Endothelial cell of umbilical vein (primary cell): ENCODE data around the gene IL17RD. TPM values are rescaled to one million over a fixed set of nuclear protein-coding genes. Genes with fewer than 3 reads are reported as not detected.

Experiments used
- BruUV-seq: library from RNA; stranded (reverse); fragments of 400-500 nt; replicated peaks from 2 replicates; lab custom pipeline; 2021; lab: Mats Ljungman, UMichigan
- CTCF ChIA-PET: fragments of 300-600, 350-600 bp; sonication (Branson Sonifier 250); formaldehyde crosslinking; loops from one replicate; lab custom pipeline; 2021; ENCODE audit warnings: antibody characterized with exemption, inconsistent platforms; lab: Charles Lee
- POLR2A ChIA-PET: fragments of 300-600, 350-600 bp; sonication (Branson Sonifier 250); formaldehyde crosslinking; loops from one replicate; lab custom pipeline; 2021; ENCODE audit warnings: antibody characterized with exemption, inconsistent platforms; lab: Charles Lee
- DNase-seq: peaks from one replicate; pipeline ENCODE4 v3.0.0-alpha.2; 2011; ENCODE audit warnings: low read depth, low spot score
- FAIRE-seq: peaks from 2 replicates; lab custom pipeline; 2011; peaks lifted over from hg19 to GRCh38; lab: Jason Lieb, UNC
- H2AFZ ChIP-seq: 2 replicates; pipeline ENCODE4 v1.6.0; 2012; ENCODE audit warnings: low read depth, low read length, control low read depth, inconsistent platforms
- H3K27ac ChIP-seq: 2 replicates; pipeline ENCODE4 v1.5.1; 2011; ENCODE audit warnings: low read depth, mild to moderate bottlenecking, control low read depth, low read length, moderate library complexity; ENCODE audit not compliant: insufficient read depth
- H3K27me3 ChIP-seq, 2 experiments: 2 replicates each; pipeline versions ENCODE4 v1.6.0 to v1.6.1; 2011; ENCODE audit warnings: low read length in 2 of 2, mixed read lengths in 1 of 2; ENCODE audit not compliant: control insufficient read depth in 2 of 2, insufficient read depth in 2 of 2
- H3K36me3 ChIP-seq, 2 experiments: 2 replicates in 1 of 2; 3 replicates in 1 of 2; pipeline ENCODE4 v1.5.1; 2011; ENCODE audit warnings: low read length in 2 of 2, mild to moderate bottlenecking in 1 of 2, moderate library complexity in 1 of 2; ENCODE audit not compliant: control insufficient read depth in 2 of 2, insufficient read depth in 2 of 2; ENCODE audit errors: extremely low read depth in 1 of 2
- H3K4me1 ChIP-seq: 3 replicates; pipeline ENCODE4 v1.5.1; 2011; ENCODE audit warnings: mild to moderate bottlenecking, low read length; ENCODE audit not compliant: control insufficient read depth, insufficient read depth; ENCODE audit errors: extremely low read depth
- H3K4me2 ChIP-seq: 2 replicates; pipeline ENCODE4 v1.6.1; 2011; ENCODE audit warnings: low read length, control low read depth, mixed read lengths; ENCODE audit not compliant: insufficient read depth
- H3K4me3 ChIP-seq, 3 experiments: fragments of 200-600 bp in 1 of 3; sonication (generic), shearing (Covaris generic) in 1 of 3; replicated peaks in 1 of 3; 2 replicates each; pipeline ENCODE4 v1.5.1; 2011 to 2016; ENCODE audit warnings: control low read depth in 3 of 3, low read length in 3 of 3, mild to moderate bottlenecking in 2 of 3, inconsistent platforms in 1 of 3, low read depth in 1 of 3, moderate library complexity in 1 of 3; ENCODE audit not compliant: insufficient read depth in 1 of 3
- H3K79me2 ChIP-seq: 2 replicates; pipeline ENCODE4 v1.6.0; 2012; ENCODE audit warnings: low read length, inconsistent platforms; ENCODE audit not compliant: control insufficient read depth, insufficient read depth
- H3K9ac ChIP-seq: replicated peaks from 2 replicates; pipeline ENCODE3; 2011; ENCODE audit warnings: low read length, control low read depth; ENCODE audit not compliant: insufficient read depth; ENCODE audit errors: extremely low read depth
- H3K9me1 ChIP-seq: replicated peaks from 3 replicates; pipeline ENCODE4 v1.6.0; 2011; ENCODE audit warnings: mild to moderate bottlenecking, low read length; ENCODE audit not compliant: control insufficient read depth, insufficient read depth; ENCODE audit errors: extremely low read depth
- H3K9me3 ChIP-seq: replicated peaks from 2 replicates; pipeline ENCODE4 v1.5.1; 2012; ENCODE audit warnings: low read length, inconsistent platforms; ENCODE audit not compliant: control insufficient read depth, insufficient read depth
- H4K20me1 ChIP-seq: replicated peaks from 2 replicates; pipeline ENCODE3; 2011; ENCODE audit warnings: mild to moderate bottlenecking, low read length; ENCODE audit not compliant: control insufficient read depth, insufficient read depth; ENCODE audit errors: extremely low read depth
- EZH2 ChIP-seq: IDR thresholded peaks from 2 replicates; pipeline ENCODE4 v1.6.1; 2012; ENCODE audit warnings: borderline replicate concordance, low read depth, mild to moderate bottlenecking, moderate library complexity, low read length, inconsistent platforms; ENCODE audit not compliant: severe bottlenecking
- FOS ChIP-seq: IDR thresholded peaks from 2 replicates; pipeline ENCODE4 v1.6.1; 2011; ENCODE audit warnings: mild to moderate bottlenecking, low read length, moderate library complexity, borderline replicate concordance; ENCODE audit not compliant: insufficient read depth
- GATA2 ChIP-seq: IDR thresholded peaks from 2 replicates; pipeline ENCODE4 v1.7.0; 2011; ENCODE audit warnings: low read depth, mild to moderate bottlenecking, moderate library complexity, mixed read lengths, low read length; ENCODE audit not compliant: insufficient read length, insufficient read depth
- JUN ChIP-seq: IDR thresholded peaks from 2 replicates; pipeline ENCODE4 v1.6.1; 2011; ENCODE audit warnings: borderline replicate concordance, low read depth; ENCODE audit not compliant: insufficient read length, insufficient read depth
- MYC ChIP-seq: IDR thresholded peaks from one replicate; pipeline ENCODE4 v1.6.1; 2011; ENCODE audit warnings: mild to moderate bottlenecking, low read depth, low read length
- POLR2A ChIP-seq: IDR thresholded peaks from 2 replicates; pipeline ENCODE4 v1.6.1; 2012; ENCODE audit warnings: low read depth, mild to moderate bottlenecking, control low read depth, low read length
- POLR2AphosphoS5 ChIP-seq: IDR thresholded peaks from 2 replicates; pipeline ENCODE4 v1.6.1; 2012; ENCODE audit warnings: low read depth, mild to moderate bottlenecking, control low read depth, low read length, moderate library complexity; ENCODE audit not compliant: insufficient read depth
- dilution Hi-C: fragments of 300-500 bp; cut with MboI; formaldehyde crosslinking; loops from one replicate; pipeline ENCODE4 v1.15.0; 2019; ENCODE audit warnings: low sequenced_read_pairs; ENCODE audit not compliant: extremely low pct_ligation_motif_present
- intact Hi-C: fragments of 100-400 bp; cut with micrococcal nuclease; formaldehyde crosslinking; loops from one replicate; pipeline ENCODE4 v1.10.0; 2022
- polyA plus RNA-seq, 4 experiments: library from polyadenylated mRNA; depleted of rRNA in 3 of 4; stranded (reverse) in 3 of 4; unstranded in 1 of 4; fragments of >200 nt; gene quantifications; 2 replicates each; pipeline versions ENCODE4 v1.2.1 to v1.2.3, GENCODE V29; 2011 to 2012; ENCODE audit warnings: missing spikeins in 1 of 4
- total RNA-seq: library from RNA; stranded (reverse); gene quantifications from 2 replicates; pipeline ENCODE4 v1.2.3, GENCODE V29; 2021
- TF ChIP-seq, protein P1 (sequence below): IDR thresholded peaks from 2 replicates; pipeline ENCODE4 v1.6.1; 2011; ENCODE audit not compliant: insufficient read depth, insufficient read length
- TF ChIP-seq, protein P2 (sequence below), 2 donors: IDR thresholded peaks; 1 replicate in 1 of 2; 2 replicates in 1 of 2; pipeline ENCODE4 v1.5.1; 2011; ENCODE audit warnings: low read length in 2 of 2, mild to moderate bottlenecking in 2 of 2, moderate library complexity in 2 of 2, control low read depth in 1 of 2, inconsistent platforms in 1 of 2, low read depth in 1 of 2; ENCODE audit not compliant: insufficient read depth in 1 of 2; ENCODE audit errors: extremely low read depth in 1 of 2

The IL17RD gene
- total and polyA plus RNA-seq, 2 donors (not counting 3 experiments of a cell fraction or from before 2014, with no cell fraction given), result 0.36 to 0.93 TPM

- H3K4me1 ChIP-seq, result peaks cover 9% of the 10 kb centered on the region
- no peak overlapping the region for H3K4me3 ChIP-seq
- H3K27me3 ChIP-seq, result peaks cover 58 to 64% of the 10 kb centered on the region in 2 experiments
- intact Hi-C loops, result no loop called here
- no peak overlapping the region for H2AFZ ChIP-seq
- DNase-seq (no peak), FAIRE-seq (no peak)
- no peaks in the 10 kb centered on the region for H4K20me1 ChIP-seq
- BruUV-seq, result no TSS peak
- H3K9ac ChIP-seq, result no peak overlapping the region
- no peak overlapping the region for H3K27ac ChIP-seq
- TF ChIP-seq POLR2AphosphoS5, result no peak
- no peaks in the 10 kb centered on the region for H3K79me2 ChIP-seq
- H3K9me3 ChIP-seq, result no peaks in the 10 kb centered on the region
- ChIA-PET POLR2A (interaction anchor here (0.5 kb wide), 1 partner anchor 33 kb away, joined by 3 read pairs; no protein-coding TSS in a partner anchor), CTCF (interaction anchor here (0.6 to 0.9 kb wide), 2 partner anchors 27 to 63 kb away, joined by 3 read pairs; no protein-coding TSS in a partner anchor)
- dilution Hi-C loops, result no loop called here
- no peak overlapping the region for H3K4me2 ChIP-seq
- H3K9me1 ChIP-seq, result no peaks in the 10 kb centered on the region
- no peaks in the 10 kb centered on the region for H3K36me3 ChIP-seq
Observed at GRCh38 chr3:57163751-57164150, 1.4 kb downstream of the IL17RD start.

- Histone ChIP-seq H2AFZ (no peak overlapping the region), H3K9me1 (no peaks in the 10 kb centered on the region), H3K4me1 (peaks cover 9% of the 10 kb centered on the region), H3K9me3 (no peaks in the 10 kb centered on the region), H3K27ac (no peak overlapping the region), H3K36me3 (no peaks in the 10 kb centered on the region), H3K9ac (no peak overlapping the region), H3K27me3 (peaks cover 54 to 63% of the 10 kb centered on the region in 2 experiments), H4K20me1 (no peaks in the 10 kb centered on the region), H3K79me2 (no peaks in the 10 kb centered on the region), H3K4me3 (no peak overlapping the region), H3K4me2 (no peak overlapping the region)
- dilution Hi-C loops, result no loop called here
- DNase-seq (no peak), FAIRE-seq (no peak)
- TF ChIP-seq JUN (no peak), POLR2AphosphoS5 (no peak), EZH2 (no peak), POLR2A (no peak), FOS (no peak), GATA2 (no peak), MYC (no peak)
- TF ChIP-seq, protein P1, sequence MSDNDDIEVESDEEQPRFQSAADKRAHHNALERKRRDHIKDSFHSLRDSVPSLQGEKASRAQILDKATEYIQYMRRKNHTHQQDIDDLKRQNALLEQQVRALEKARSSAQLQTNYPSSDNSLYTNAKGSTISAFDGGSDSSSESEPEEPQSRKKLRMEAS, result no peak
- TF ChIP-seq, protein P2, sequence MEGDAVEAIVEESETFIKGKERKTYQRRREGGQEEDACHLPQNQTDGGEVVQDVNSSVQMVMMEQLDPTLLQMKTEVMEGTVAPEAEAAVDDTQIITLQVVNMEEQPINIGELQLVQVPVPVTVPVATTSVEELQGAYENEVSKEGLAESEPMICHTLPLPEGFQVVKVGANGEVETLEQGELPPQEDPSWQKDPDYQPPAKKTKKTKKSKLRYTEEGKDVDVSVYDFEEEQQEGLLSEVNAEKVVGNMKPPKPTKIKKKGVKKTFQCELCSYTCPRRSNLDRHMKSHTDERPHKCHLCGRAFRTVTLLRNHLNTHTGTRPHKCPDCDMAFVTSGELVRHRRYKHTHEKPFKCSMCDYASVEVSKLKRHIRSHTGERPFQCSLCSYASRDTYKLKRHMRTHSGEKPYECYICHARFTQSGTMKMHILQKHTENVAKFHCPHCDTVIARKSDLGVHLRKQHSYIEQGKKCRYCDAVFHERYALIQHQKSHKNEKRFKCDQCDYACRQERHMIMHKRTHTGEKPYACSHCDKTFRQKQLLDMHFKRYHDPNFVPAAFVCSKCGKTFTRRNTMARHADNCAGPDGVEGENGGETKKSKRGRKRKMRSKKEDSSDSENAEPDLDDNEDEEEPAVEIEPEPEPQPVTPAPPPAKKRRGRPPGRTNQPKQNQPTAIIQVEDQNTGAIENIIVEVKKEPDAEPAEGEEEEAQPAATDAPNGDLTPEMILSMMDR (IDR thresholded peaks at IDR 0.05; ENCODE audit: extremely low read depth in 1 of 2, insufficient read depth in 1 of 2, low read depth in 1 of 2, low read length in 2 of 2), result no peak
- POLR2A ChIA-PET, result no interaction called here
- intact Hi-C loops, result no loop called here
- CTCF ChIA-PET, result interaction anchor here (0.9 kb wide), 1 partner anchor 8 kb away, joined by 3 read pairs; no protein-coding TSS in a partner anchor
- BruUV-seq, result no TSS peak
Observed at GRCh38 chr3:57161915-57162314, 3.2 kb downstream of the IL17RD start.
